Neutrophil (primary cell): ENCODE data around the gene GAREM2.

ENCODE experiments used
- H3K27ac ChIP-seq: fragments of 200-600 bp; sonication (generic); 2 replicates; pipeline ENCODE4 v1.5.1; 2016; ENCODE audit warnings: mild to moderate bottlenecking, moderate library complexity
- H3K27me3 ChIP-seq: fragments of 200-600 bp; sonication (generic); 2 replicates; pipeline ENCODE4 v1.6.0; 2016; ENCODE audit warnings: mild to moderate bottlenecking
- H3K36me3 ChIP-seq: fragments of 200-600 bp; sonication (generic); 2 replicates; pipeline ENCODE4 v1.5.1; 2017
- H3K4me1 ChIP-seq, 2 experiments: fragments of 200-600 bp in 1 of 2; sonication (generic) in 1 of 2; 1 replicate in 1 of 2; 2 replicates in 1 of 2; pipeline versions ENCODE4 v1.5.1 to v1.6.1; 2013 to 2016; ENCODE audit warnings: low read depth in 1 of 2, low read length in 1 of 2, mild to moderate bottlenecking in 1 of 2, moderate library complexity in 1 of 2; ENCODE audit not compliant: control insufficient read depth in 1 of 2, insufficient read depth in 1 of 2
- H3K4me3 ChIP-seq, 2 experiments: fragments of 200-600 bp in 1 of 2; sonication (generic) in 1 of 2; 1 replicate in 1 of 2; 2 replicates in 1 of 2; pipeline ENCODE4 v1.5.1; 2013 to 2016; ENCODE audit warnings: low read depth in 1 of 2, low read length in 1 of 2, mild to moderate bottlenecking in 1 of 2, moderate library complexity in 1 of 2
- H3K9me3 ChIP-seq: fragments of 200-600 bp; sonication (generic); 2 replicates; pipeline ENCODE4 v1.5.1; 2016
- CTCF ChIP-seq: fragments of 200-600 bp; sonication (generic); IDR thresholded peaks from 2 replicates; pipeline ENCODE4 v1.5.1; 2016; ENCODE audit warnings: antibody characterized with exemption

GAREM2 gene

GRCh38 chr2:26176279-26176615, 3.4 kb downstream of the GAREM2 start:
- H3K36me3 ChIP-seq, result no peaks in the 10 kb centered on the region
- peaks cover 10 to 30% of the 10 kb centered on the region in 2 experiments for H3K4me1 ChIP-seq
- no peak overlapping the region for H3K4me3 ChIP-seq
- peaks cover 100% of the 10 kb centered on the region for H3K27me3 ChIP-seq
- no peak overlapping the region for H3K27ac ChIP-seq
- TF ChIP-seq CTCF, result no peak
- H3K9me3 ChIP-seq, result no peaks in the 10 kb centered on the region

GRCh38 chr2:26177122-26177521, 4.2 kb downstream of the GAREM2 start:
- TF ChIP-seq CTCF, result no peak
- H3K4me1 ChIP-seq, result peaks cover 10 to 29% of the 10 kb centered on the region in 2 experiments
- no peaks in the 10 kb centered on the region for H3K36me3 ChIP-seq
- peaks cover 99% of the 10 kb centered on the region for H3K27me3 ChIP-seq
- no peaks in the 10 kb centered on the region for H3K9me3 ChIP-seq
- H3K27ac ChIP-seq, result no peak overlapping the region
- no peak overlapping the region for H3K4me3 ChIP-seq

GRCh38 chr2:26178246-26178645, 5.4 kb downstream of the GAREM2 start:
- Histone ChIP-seq H3K27ac (no peak overlapping the region), H3K36me3 (no peaks in the 10 kb centered on the region), H3K4me1 (peaks cover 8 to 22% of the 10 kb centered on the region in 2 experiments), H3K9me3 (no peaks in the 10 kb centered on the region), H3K4me3 (no peak overlapping the region), H3K27me3 (peaks cover 98% of the 10 kb centered on the region)
- TF ChIP-seq CTCF, result no peak

GRCh38 chr2:26178746-26179436, 6.0 kb downstream of the GAREM2 start:
- peaks cover 98% of the 10 kb centered on the region for H3K27me3 ChIP-seq
- no peak for TF ChIP-seq CTCF
- peaks cover 8 to 15% of the 10 kb centered on the region in 2 experiments for H3K4me1 ChIP-seq
- no peak overlapping the region for H3K27ac ChIP-seq
- no peaks in the 10 kb centered on the region for H3K9me3 ChIP-seq
- peak overlapping the region; percentile 38 to 45 for H3K4me3 ChIP-seq
- H3K36me3 ChIP-seq, result no peaks in the 10 kb centered on the region

GRCh38 chr2:26179446-26179913, 6.6 kb downstream of the GAREM2 start:
- H3K9me3 ChIP-seq, result no peaks in the 10 kb centered on the region
- TF ChIP-seq CTCF, result no peak
- H3K27ac ChIP-seq, result no peak overlapping the region
- H3K4me3 ChIP-seq, result peak overlapping the region; percentile 38 to 45
- H3K4me1 ChIP-seq, result peaks cover 10 to 15% of the 10 kb centered on the region in 2 experiments
- peaks cover 98% of the 10 kb centered on the region for H3K27me3 ChIP-seq
- H3K36me3 ChIP-seq, result no peaks in the 10 kb centered on the region
